ENCODE results near the gene MDC1. TPM values are rescaled to one million over a fixed set of nuclear protein-coding genes. Genes with fewer than 3 reads are reported as not detected.

MDC1 gene
- total and polyA plus RNA-seq, 2 of the 13 experiments (the other 11 are each of a cell fraction or from before 2014, with no cell fraction given): 8.4 to 14.0 TPM

DNA sequence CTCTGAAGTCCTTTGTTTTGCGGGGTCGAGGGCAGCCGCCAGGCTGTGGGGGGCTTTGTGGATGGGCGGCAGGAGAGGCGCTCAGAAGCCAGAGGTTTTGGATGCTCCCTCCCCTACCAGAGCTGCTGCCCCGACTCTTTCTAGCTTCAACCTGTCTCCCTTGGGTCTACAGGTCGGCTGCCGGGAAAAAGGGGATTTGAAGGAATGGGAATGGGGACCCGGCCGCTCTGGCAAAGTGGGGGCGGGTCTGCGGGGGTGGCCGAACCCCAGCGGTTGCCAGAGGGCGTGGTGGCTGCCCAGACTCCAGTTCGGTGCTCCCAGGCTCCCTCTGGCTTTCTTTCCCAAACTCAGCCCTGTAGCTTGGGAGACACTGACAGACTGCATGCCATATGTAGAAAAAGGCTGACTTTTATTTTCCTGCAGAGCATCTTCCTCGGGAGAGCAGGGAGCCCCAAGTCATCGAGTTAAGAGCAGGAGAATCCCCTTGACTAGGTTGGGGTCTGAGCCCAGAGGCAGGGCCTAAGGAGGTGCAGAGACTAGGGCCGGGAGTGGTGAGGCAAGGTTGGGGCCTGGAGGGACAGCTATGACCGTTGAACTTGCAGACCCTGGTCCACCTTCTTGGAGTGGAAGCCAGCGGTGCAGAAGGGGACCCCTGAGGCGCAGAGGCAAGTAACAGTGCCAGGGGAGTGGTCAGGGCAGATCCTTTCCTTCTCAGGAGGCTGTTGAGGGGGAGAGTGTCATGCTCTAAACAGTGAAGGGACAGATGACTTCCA lies 29.2 kb downstream of the MDC1 start (continued):
- TF ChIP-seq, protein P1, sequence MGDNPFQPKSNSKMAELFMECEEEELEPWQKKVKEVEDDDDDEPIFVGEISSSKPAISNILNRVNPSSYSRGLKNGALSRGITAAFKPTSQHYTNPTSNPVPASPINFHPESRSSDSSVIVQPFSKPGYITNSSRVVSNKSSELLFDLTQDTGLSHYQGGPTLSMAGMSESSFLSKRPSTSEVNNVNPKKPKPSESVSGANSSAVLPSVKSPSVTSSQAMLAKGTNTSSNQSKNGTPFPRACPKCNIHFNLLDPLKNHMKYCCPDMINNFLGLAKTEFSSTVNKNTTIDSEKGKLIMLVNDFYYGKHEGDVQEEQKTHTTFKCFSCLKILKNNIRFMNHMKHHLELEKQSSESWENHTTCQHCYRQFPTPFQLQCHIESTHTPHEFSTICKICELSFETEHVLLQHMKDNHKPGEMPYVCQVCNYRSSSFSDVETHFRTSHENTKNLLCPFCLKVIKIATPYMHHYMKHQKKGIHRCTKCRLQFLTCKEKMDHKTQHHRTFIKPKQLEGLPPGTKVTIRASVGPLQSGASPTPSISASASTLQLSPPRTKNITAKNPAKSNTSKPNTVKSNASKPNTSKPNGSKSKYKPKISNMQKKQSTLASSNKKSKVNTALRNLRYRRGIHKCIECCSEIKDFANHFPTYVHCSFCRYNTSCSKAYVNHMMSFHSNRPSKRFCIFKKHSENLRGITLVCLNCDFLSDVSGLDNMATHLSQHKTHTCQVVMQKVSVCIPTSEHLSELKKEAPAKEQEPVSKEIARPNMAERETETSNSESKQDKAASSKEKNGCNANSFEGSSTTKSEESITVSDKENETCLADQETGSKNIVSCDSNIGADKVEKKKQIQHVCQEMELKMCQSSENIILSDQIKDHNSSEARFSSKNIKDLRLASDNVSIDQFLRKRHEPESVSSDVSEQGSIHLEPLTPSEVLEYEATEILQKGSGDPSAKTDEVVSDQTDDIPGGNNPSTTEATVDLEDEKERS (CRISPR knock-in tag; IDR thresholded peaks at IDR 0.05): peak; percentile 20; the same call in 1 of the 2 replicates
- TF ChIP-seq KDM1A (CRISPR knock-in tag; IDR thresholded peaks at IDR 0.05) (no peak), TCF7 (IDR thresholded peaks at IDR 0.05; ENCODE audit: low read depth) (no peak), HOXA5 (CRISPR knock-in tag; IDR thresholded peaks at IDR 0.05) (no peak), HOXD1 (CRISPR knock-in tag; IDR thresholded peaks at IDR 0.05) (peak; percentile 52; the same call in 1 of the 2 replicates), NAIF1 (CRISPR knock-in tag; IDR thresholded peaks at IDR 0.05; ENCODE audit: borderline replicate concordance) (no peak), RXRB (CRISPR knock-in tag; IDR thresholded peaks at IDR 0.05; ENCODE audit: borderline replicate concordance) (no peak), GABPA (IDR thresholded peaks at IDR 0.05; ENCODE audit: low read depth, low read length) (no peak), GABPA (CRISPR knock-in tag; IDR thresholded peaks at IDR 0.05; ENCODE audit: low read depth) (no peak), ZNF350 (CRISPR knock-in tag; IDR thresholded peaks at IDR 0.05; ENCODE audit: borderline replicate concordance, low read depth) (0 out of 2 replicates have a peak, but pooled peaks have one; percentile 4), NRL (CRISPR knock-in tag; IDR thresholded peaks at IDR 0.05; ENCODE audit: borderline replicate concordance) (peak; percentile 56; the same call in 1 of the 2 replicates)
- TF ChIP-seq, protein P2, sequence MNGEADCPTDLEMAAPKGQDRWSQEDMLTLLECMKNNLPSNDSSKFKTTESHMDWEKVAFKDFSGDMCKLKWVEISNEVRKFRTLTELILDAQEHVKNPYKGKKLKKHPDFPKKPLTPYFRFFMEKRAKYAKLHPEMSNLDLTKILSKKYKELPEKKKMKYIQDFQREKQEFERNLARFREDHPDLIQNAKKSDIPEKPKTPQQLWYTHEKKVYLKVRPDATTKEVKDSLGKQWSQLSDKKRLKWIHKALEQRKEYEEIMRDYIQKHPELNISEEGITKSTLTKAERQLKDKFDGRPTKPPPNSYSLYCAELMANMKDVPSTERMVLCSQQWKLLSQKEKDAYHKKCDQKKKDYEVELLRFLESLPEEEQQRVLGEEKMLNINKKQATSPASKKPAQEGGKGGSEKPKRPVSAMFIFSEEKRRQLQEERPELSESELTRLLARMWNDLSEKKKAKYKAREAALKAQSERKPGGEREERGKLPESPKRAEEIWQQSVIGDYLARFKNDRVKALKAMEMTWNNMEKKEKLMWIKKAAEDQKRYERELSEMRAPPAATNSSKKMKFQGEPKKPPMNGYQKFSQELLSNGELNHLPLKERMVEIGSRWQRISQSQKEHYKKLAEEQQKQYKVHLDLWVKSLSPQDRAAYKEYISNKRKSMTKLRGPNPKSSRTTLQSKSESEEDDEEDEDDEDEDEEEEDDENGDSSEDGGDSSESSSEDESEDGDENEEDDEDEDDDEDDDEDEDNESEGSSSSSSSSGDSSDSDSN (CRISPR knock-in tag; IDR thresholded peaks at IDR 0.05): no peak
- TF ChIP-seq, protein P3, sequence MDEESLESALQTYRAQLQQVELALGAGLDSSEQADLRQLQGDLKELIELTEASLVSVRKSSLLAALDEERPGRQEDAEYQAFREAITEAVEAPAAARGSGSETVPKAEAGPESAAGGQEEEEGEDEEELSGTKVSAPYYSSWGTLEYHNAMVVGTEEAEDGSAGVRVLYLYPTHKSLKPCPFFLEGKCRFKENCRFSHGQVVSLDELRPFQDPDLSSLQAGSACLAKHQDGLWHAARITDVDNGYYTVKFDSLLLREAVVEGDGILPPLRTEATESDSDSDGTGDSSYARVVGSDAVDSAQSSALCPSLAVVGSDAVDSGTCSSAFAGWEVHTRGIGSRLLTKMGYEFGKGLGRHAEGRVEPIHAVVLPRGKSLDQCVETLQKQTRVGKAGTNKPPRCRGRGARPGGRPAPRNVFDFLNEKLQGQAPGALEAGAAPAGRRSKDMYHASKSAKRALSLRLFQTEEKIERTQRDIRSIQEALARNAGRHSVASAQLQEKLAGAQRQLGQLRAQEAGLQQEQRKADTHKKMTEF (CRISPR knock-in tag; IDR thresholded peaks at IDR 0.05): 0 out of 2 replicates have a peak, but pooled peaks have one; percentile 17
- TF ChIP-seq, protein P4, sequence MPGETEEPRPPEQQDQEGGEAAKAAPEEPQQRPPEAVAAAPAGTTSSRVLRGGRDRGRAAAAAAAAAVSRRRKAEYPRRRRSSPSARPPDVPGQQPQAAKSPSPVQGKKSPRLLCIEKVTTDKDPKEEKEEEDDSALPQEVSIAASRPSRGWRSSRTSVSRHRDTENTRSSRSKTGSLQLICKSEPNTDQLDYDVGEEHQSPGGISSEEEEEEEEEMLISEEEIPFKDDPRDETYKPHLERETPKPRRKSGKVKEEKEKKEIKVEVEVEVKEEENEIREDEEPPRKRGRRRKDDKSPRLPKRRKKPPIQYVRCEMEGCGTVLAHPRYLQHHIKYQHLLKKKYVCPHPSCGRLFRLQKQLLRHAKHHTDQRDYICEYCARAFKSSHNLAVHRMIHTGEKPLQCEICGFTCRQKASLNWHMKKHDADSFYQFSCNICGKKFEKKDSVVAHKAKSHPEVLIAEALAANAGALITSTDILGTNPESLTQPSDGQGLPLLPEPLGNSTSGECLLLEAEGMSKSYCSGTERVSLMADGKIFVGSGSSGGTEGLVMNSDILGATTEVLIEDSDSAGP (CRISPR knock-in tag; IDR thresholded peaks at IDR 0.05; ENCODE audit: borderline replicate concordance): peak; percentile 3; the same call in 1 of the 2 replicates
- TF ChIP-seq, protein P5, sequence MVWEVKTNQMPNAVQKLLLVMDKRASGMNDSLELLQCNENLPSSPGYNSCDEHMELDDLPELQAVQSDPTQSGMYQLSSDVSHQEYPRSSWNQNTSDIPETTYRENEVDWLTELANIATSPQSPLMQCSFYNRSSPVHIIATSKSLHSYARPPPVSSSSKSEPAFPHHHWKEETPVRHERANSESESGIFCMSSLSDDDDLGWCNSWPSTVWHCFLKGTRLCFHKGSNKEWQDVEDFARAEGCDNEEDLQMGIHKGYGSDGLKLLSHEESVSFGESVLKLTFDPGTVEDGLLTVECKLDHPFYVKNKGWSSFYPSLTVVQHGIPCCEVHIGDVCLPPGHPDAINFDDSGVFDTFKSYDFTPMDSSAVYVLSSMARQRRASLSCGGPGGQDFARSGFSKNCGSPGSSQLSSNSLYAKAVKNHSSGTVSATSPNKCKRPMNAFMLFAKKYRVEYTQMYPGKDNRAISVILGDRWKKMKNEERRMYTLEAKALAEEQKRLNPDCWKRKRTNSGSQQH (CRISPR knock-in tag; IDR thresholded peaks at IDR 0.05; ENCODE audit: low read depth): no peak

Measured in HepG2 (cell line).